ENCODE measurements around the gene TMC3.

The TMC3 gene

GRCh38 chr15:81372575-81372974, 1.4 kb downstream of the TMC3 start:
- H3K36me3 ChIP-seq (ENCODE audit: control insufficient read depth, insufficient read depth, low read length): no peaks in the 10 kb centered on the region
- no peak overlapping the region for H2AFZ ChIP-seq
- no peaks in the 10 kb centered on the region for H3K79me2 ChIP-seq
- peaks cover 16% of the 10 kb centered on the region for H3K4me1 ChIP-seq
- TF ChIP-seq CTCF (IDR thresholded peaks at IDR 0.05): no peak
- no peaks in the 10 kb centered on the region for H3K9me3 ChIP-seq (ENCODE audit: control insufficient read depth, low read length)
- H3K27me3 ChIP-seq (ENCODE audit: control insufficient read depth, insufficient read depth, low read length): no peaks in the 10 kb centered on the region
- no peak overlapping the region for H3K9ac ChIP-seq
- peak overlapping the region; percentile 81 for H3K27ac ChIP-seq
- H3K4me2 ChIP-seq (ENCODE audit: low read length): peak overlapping the region; percentile 73
- H3K4me3 ChIP-seq (ENCODE audit: low read depth, low read length): peak overlapping the region; percentile 70

- Histone ChIP-seq H3K27me3 (ENCODE audit: control insufficient read depth, insufficient read depth, low read length) (no peaks in the 10 kb centered on the region), H3K4me1 (no peaks in the 10 kb centered on the region), H3K27ac (no peak overlapping the region), H3K4me3 (ENCODE audit: low read depth, low read length) (no peak overlapping the region), H2AFZ (no peak overlapping the region), H3K79me2 (no peaks in the 10 kb centered on the region), H3K36me3 (ENCODE audit: control insufficient read depth, insufficient read depth, low read length) (no peaks in the 10 kb centered on the region), H3K9ac (no peak overlapping the region), H3K4me2 (ENCODE audit: low read length) (no peak overlapping the region), H3K9me3 (ENCODE audit: control insufficient read depth, low read length) (no peaks in the 10 kb centered on the region)
- TF ChIP-seq CTCF (IDR thresholded peaks at IDR 0.05): no peak
Observed at GRCh38 chr15:81363718-81364500, 10.1 kb downstream of the TMC3 start.

GRCh38 chr15:81363276-81363675, 10.7 kb downstream of the TMC3 start:
- no peaks in the 10 kb centered on the region for H3K9me3 ChIP-seq (ENCODE audit: control insufficient read depth, low read length)
- no peaks in the 10 kb centered on the region for H3K36me3 ChIP-seq (ENCODE audit: control insufficient read depth, insufficient read depth, low read length)
- no peak overlapping the region for H2AFZ ChIP-seq

GRCh38 chr15:81362790-81363189, 11.2 kb downstream of the TMC3 start:
- Histone ChIP-seq H3K79me2 (no peaks in the 10 kb centered on the region), H3K4me1 (no peaks in the 10 kb centered on the region), H3K9ac (no peak overlapping the region), H3K27ac (no peak overlapping the region), H3K4me2 (ENCODE audit: low read length) (no peak overlapping the region), H3K36me3 (ENCODE audit: control insufficient read depth, insufficient read depth, low read length) (no peaks in the 10 kb centered on the region), H3K4me3 (ENCODE audit: low read depth, low read length) (no peak overlapping the region), H2AFZ (no peak overlapping the region), H3K27me3 (ENCODE audit: control insufficient read depth, insufficient read depth, low read length) (no peaks in the 10 kb centered on the region), H3K9me3 (ENCODE audit: control insufficient read depth, low read length) (no peaks in the 10 kb centered on the region)
- no peak for TF ChIP-seq CTCF (IDR thresholded peaks at IDR 0.05)

More at GRCh38 chr15:81363276-81363675, 10.7 kb downstream of the TMC3 start:
- Histone ChIP-seq H3K79me2 (no peaks in the 10 kb centered on the region), H3K27me3 (ENCODE audit: control insufficient read depth, insufficient read depth, low read length) (no peaks in the 10 kb centered on the region), H3K27ac (no peak overlapping the region), H3K9ac (no peak overlapping the region), H3K4me1 (no peaks in the 10 kb centered on the region), H3K4me3 (ENCODE audit: low read depth, low read length) (no peak overlapping the region), H3K4me2 (ENCODE audit: low read length) (no peak overlapping the region)
- no peak for TF ChIP-seq CTCF (IDR thresholded peaks at IDR 0.05)

- no peaks in the 10 kb centered on the region for H3K79me2 ChIP-seq
- no peak overlapping the region for H3K4me2 ChIP-seq (ENCODE audit: low read length)
- H2AFZ ChIP-seq: no peak overlapping the region
- no peak overlapping the region for H3K9ac ChIP-seq
- no peaks in the 10 kb centered on the region for H3K9me3 ChIP-seq (ENCODE audit: control insufficient read depth, low read length)
- no peak overlapping the region for H3K27ac ChIP-seq
- no peaks in the 10 kb centered on the region for H3K27me3 ChIP-seq (ENCODE audit: control insufficient read depth, insufficient read depth, low read length)
- TF ChIP-seq CTCF (IDR thresholded peaks at IDR 0.05): no peak
- no peaks in the 10 kb centered on the region for H3K4me1 ChIP-seq
- no peak overlapping the region for H3K4me3 ChIP-seq (ENCODE audit: low read depth, low read length)
- no peaks in the 10 kb centered on the region for H3K36me3 ChIP-seq (ENCODE audit: control insufficient read depth, insufficient read depth, low read length)
Observed at GRCh38 chr15:81361891-81362290, 12.1 kb downstream of the TMC3 start.
